PC-3 (cell line): ENCODE results near the gene FZD10. TPM values are rescaled to one million over a fixed set of nuclear protein-coding genes. Genes with fewer than 3 reads are reported as not detected.

Source experiments
- ATAC-seq: fragments of 200-7000 bp; cut with Tn5 transposase; 2 replicates; pipeline ENCODE4 v1.9.1; 2020; ENCODE audit warnings: mild to moderate bottlenecking, moderate library complexity
- BruUV-seq: library from RNA; stranded (reverse); fragments of 400-500 nt; replicated peaks from 2 replicates; lab custom pipeline; 2021; lab: Mats Ljungman, UMichigan
- CTCF ChIA-PET: fragments of 300-600 bp; sonication (Branson Sonifier 250); formaldehyde crosslinking; loops from one replicate; lab custom pipeline; 2022; ENCODE audit warnings: antibody characterized with exemption; lab: Charles Lee
- POLR2A ChIA-PET: fragments of 300-600 bp; sonication (Branson Sonifier 250); formaldehyde crosslinking; loops from one replicate; lab custom pipeline; 2022; ENCODE audit warnings: antibody characterized with exemption; ENCODE audit not compliant: unreplicated experiment; lab: Charles Lee
- DNase-seq: peaks from one replicate; pipeline ENCODE4 v3.0.0-alpha.2; 2015
- H2AFZ ChIP-seq: fragments of 300-600 bp; sonication (generic); 2 replicates; pipeline ENCODE4 v1.6.0; 2016; ENCODE audit warnings: antibody characterized with exemption, low read length
- H3F3A ChIP-seq: fragments of 300-600 bp; sonication (generic); one replicate; pipeline ENCODE4 v1.6.0; 2017; ENCODE audit warnings: antibody characterized with exemption, low read length, control low read depth, mild to moderate bottlenecking; ENCODE audit not compliant: unreplicated experiment
- H3K27ac ChIP-seq: fragments of 300-600 bp; sonication (generic); 2 replicates; pipeline ENCODE4 v1.5.1; 2016; ENCODE audit warnings: mild to moderate bottlenecking, low read length
- H3K27me3 ChIP-seq: fragments of 300-600 bp; sonication (generic); 2 replicates; pipeline ENCODE4 v1.6.1; 2016; ENCODE audit warnings: low read length, mixed read lengths
- H3K36me3 ChIP-seq: fragments of 300-600 bp; sonication (generic); 2 replicates; pipeline ENCODE4 v1.6.1; 2016; ENCODE audit warnings: low read depth, mixed run types, low read length, mixed read lengths
- H3K4me1 ChIP-seq: fragments of 300-600 bp; sonication (generic); 2 replicates; pipeline ENCODE4 v1.5.1; 2016; ENCODE audit warnings: low read length; ENCODE audit not compliant: insufficient read depth
- H3K4me2 ChIP-seq: fragments of 300-600 bp; sonication (generic); 2 replicates; pipeline ENCODE4 v1.6.0; 2016; ENCODE audit warnings: low read length
- H3K4me3 ChIP-seq: fragments of 300-600 bp; sonication (generic); 2 replicates; pipeline ENCODE4 v1.5.1; 2016; ENCODE audit warnings: mild to moderate bottlenecking, low read length, mixed read lengths
- H3K79me2 ChIP-seq: fragments of 300-600 bp; sonication (generic); 2 replicates; pipeline ENCODE4 v1.6.1; 2017; ENCODE audit warnings: low read length, mixed read lengths
- H3K9ac ChIP-seq: fragments of 300-600 bp; sonication (generic); 2 replicates; pipeline ENCODE4 v1.6.0; 2016; ENCODE audit warnings: mild to moderate bottlenecking, low read length
- H3K9me2 ChIP-seq: fragments of 300-600 bp; sonication (generic); replicated peaks from 2 replicates; pipeline ENCODE4 v1.6.1; 2016; ENCODE audit warnings: mixed run types, low read length, mixed read lengths
- H3K9me3 ChIP-seq: fragments of 300-600 bp; sonication (generic); 2 replicates; pipeline ENCODE4 v1.6.1; 2016; ENCODE audit warnings: low read length, mixed read lengths
- H4K20me1 ChIP-seq: fragments of 300-600 bp; sonication (generic); 2 replicates; pipeline ENCODE4 v1.6.1; 2016; ENCODE audit warnings: low read length, mixed read lengths
- CTCF ChIP-seq: fragments of 300-600 bp; sonication (generic); conservative IDR thresholded peaks from 2 replicates; pipeline ENCODE4 v1.5.1; 2017; ENCODE audit warnings: antibody characterized with exemption, low read depth, mild to moderate bottlenecking, low read length
- EZH2 ChIP-seq: fragments of 300-600 bp; sonication (generic); IDR thresholded peaks from one replicate; pipeline ENCODE4 v1.6.1; 2017; ENCODE audit warnings: antibody characterized with exemption, mild to moderate bottlenecking, low read length; ENCODE audit not compliant: unreplicated experiment
- EZH2phosphoT487 ChIP-seq: fragments of 300-600 bp; sonication (generic); IDR thresholded peaks from 2 replicates; pipeline ENCODE4 v1.6.1; 2018; ENCODE audit warnings: mild to moderate bottlenecking, antibody characterized with exemption, low read length, borderline replicate concordance
- intact Hi-C: fragments of 100-400 bp; cut with micrococcal nuclease; formaldehyde crosslinking; loops from 2 replicates; pipeline ENCODE4 v1.9.0; 2023
- total RNA-seq: library from RNA; depleted of rRNA; stranded (reverse); fragments of >200 nt; gene quantifications from 2 replicates; pipeline ENCODE4 v1.2.3, GENCODE V29; 2014

The FZD10 gene
- total RNA-seq, 1 experiment from 2014 or later = not detected

GRCh38 chr12:130185455-130186391 lies 23.5 kb downstream of the FZD10 start:
- H3K4me1 ChIP-seq = no peaks in the 10 kb centered on the region
- intact Hi-C loops = no loop called here
- H3F3A ChIP-seq = no peaks in the 10 kb centered on the region
- POLR2A ChIA-PET = no interaction called here
- H3K9me3 ChIP-seq = 0 out of 2 replicates have a peak, but pooled peaks cover 5% of the 10 kb centered on the region
- H3K79me2 ChIP-seq = no peaks in the 10 kb centered on the region
- TF ChIP-seq EZH2 (no peak), CTCF (no peak), EZH2phosphoT487 (no peak)
- no peak overlapping the region for H3K4me2 ChIP-seq
- H3K4me3 ChIP-seq = no peak overlapping the region
- no peak overlapping the region for H3K27ac ChIP-seq
- no TSS peak for BruUV-seq
- DNase-seq = no peak
- H3K36me3 ChIP-seq = no peaks in the 10 kb centered on the region
- no peak overlapping the region for H2AFZ ChIP-seq
- no peaks in the 10 kb centered on the region for H3K9me2 ChIP-seq
- peaks cover 14% of the 10 kb centered on the region; the same call in 1 of the 2 replicates for H3K27me3 ChIP-seq
- no peak for ATAC-seq
- no peak overlapping the region for H3K9ac ChIP-seq
- H4K20me1 ChIP-seq = no peaks in the 10 kb centered on the region
- CTCF ChIA-PET = no interaction called here

GRCh38 chr12:130186651-130187268 lies 24.5 kb downstream of the FZD10 start:
- peaks cover 14% of the 10 kb centered on the region; the same call in 1 of the 2 replicates for H3K27me3 ChIP-seq
- no peaks in the 10 kb centered on the region for H3K36me3 ChIP-seq
- H3K27ac ChIP-seq = no peak overlapping the region
- ATAC-seq (no peak), DNase-seq (peak; percentile 25)
- ChIA-PET CTCF (no interaction called here), POLR2A (no interaction called here)
- 0 out of 2 replicates have a peak, but pooled peaks cover 5% of the 10 kb centered on the region for H3K9me3 ChIP-seq
- H2AFZ ChIP-seq = no peak overlapping the region
- H3K4me1 ChIP-seq = no peaks in the 10 kb centered on the region
- no peak overlapping the region for H3K4me2 ChIP-seq
- H4K20me1 ChIP-seq = no peaks in the 10 kb centered on the region
- intact Hi-C loops = no loop called here
- H3K9ac ChIP-seq = no peak overlapping the region
- TF ChIP-seq EZH2 (no peak), CTCF (no peak), EZH2phosphoT487 (no peak)
- H3K79me2 ChIP-seq = no peaks in the 10 kb centered on the region
- H3F3A ChIP-seq = no peaks in the 10 kb centered on the region
- no peak overlapping the region for H3K4me3 ChIP-seq
- no TSS peak for BruUV-seq
- no peaks in the 10 kb centered on the region for H3K9me2 ChIP-seq
